Activated naive CD8-positive, alpha-beta T cell treated with anti-CD3 and anti-CD28 coated beads for 36 hours (primary cell): ENCODE data around the gene NUP214. TPM values are rescaled to one million over a fixed set of nuclear protein-coding genes. Genes with fewer than 3 reads are reported as not detected.

ENCODE experiments used
- DNase-seq: peaks from one replicate; pipeline ENCODE4 v3.0.0; 2021
- H3K27ac Mint-ChIP-seq: one replicate; pipeline ENCODE4 v1.8.0; 2022; ENCODE audit warnings: mild to moderate bottlenecking, moderate library complexity, mixed read lengths
- H3K27me3 Mint-ChIP-seq: one replicate; pipeline ENCODE4 v1.8.0; 2022; ENCODE audit warnings: mild to moderate bottlenecking, mixed read lengths
- H3K36me3 Mint-ChIP-seq: one replicate; pipeline ENCODE4 v1.8.0; 2021; ENCODE audit warnings: mild to moderate bottlenecking, mixed read lengths
- H3K4me1 Mint-ChIP-seq: one replicate; pipeline ENCODE4 v1.8.0; 2021; ENCODE audit warnings: mixed read lengths
- H3K4me3 Mint-ChIP-seq: one replicate; pipeline ENCODE4 v1.8.0; 2022; ENCODE audit warnings: mild to moderate bottlenecking, moderate library complexity, mixed read lengths
- H3K9me3 Mint-ChIP-seq: one replicate; pipeline ENCODE4 v1.8.0; 2022; ENCODE audit warnings: mixed read lengths
- total RNA-seq, 2 experiments: library from RNA; stranded (reverse); gene quantifications; one replicate each; pipeline ENCODE4 v1.2.3, GENCODE V29; 2021

Gene NUP214
- total RNA-seq: 10 to 100 TPM; 68.2 to 73.2 TPM

GRCh38 chr9:131125288-131126058 lies at the start of gene NUP214:
Gene NUP214 (plus strand): TSS chr9:131125586. CDS start chr9:131125705, 119 bp downstream.
- Mint-ChIP-seq H3K27ac (peak within 1 kb of the TSS; percentile 96), H3K27me3 (no peaks in the 10 kb centered on the region), H3K9me3 (no peaks in the 10 kb centered on the region)

GRCh38 chr9:131076347-131077195 lies 48.8 kb upstream of the NUP214 start:
- no peak overlapping the region for H3K4me3 Mint-ChIP-seq
- no peaks in the 10 kb centered on the region for H3K27me3 Mint-ChIP-seq
- no peaks in the 10 kb centered on the region for H3K9me3 Mint-ChIP-seq
- no peaks in the 10 kb centered on the region for H3K36me3 Mint-ChIP-seq
- H3K27ac Mint-ChIP-seq: no peak overlapping the region
- no peaks in the 10 kb centered on the region for H3K4me1 Mint-ChIP-seq
- DNase-seq: no peak

More at GRCh38 chr9:131125288-131126058, at the start of gene NUP214:
- Mint-ChIP-seq H3K4me3 (peak within 1 kb of the TSS; percentile 93), H3K4me1 (peaks cover 34% of the 10 kb centered on the region), H3K36me3 (peaks cover 23% of the 10 kb centered on the region)
- peak; percentile 99 for DNase-seq

- no peaks in the 10 kb centered on the region for H3K27me3 Mint-ChIP-seq
- no peak overlapping the region for H3K27ac Mint-ChIP-seq
- H3K4me3 Mint-ChIP-seq: no peak overlapping the region
- no peaks in the 10 kb centered on the region for H3K9me3 Mint-ChIP-seq
- no peak for DNase-seq
- H3K4me1 Mint-ChIP-seq: no peaks in the 10 kb centered on the region
- no peaks in the 10 kb centered on the region for H3K36me3 Mint-ChIP-seq
Measured at GRCh38 chr9:131078427-131079366, 46.7 kb upstream of the NUP214 start.

- Mint-ChIP-seq H3K27ac (no peak overlapping the region), H3K27me3 (no peaks in the 10 kb centered on the region), H3K4me1 (no peaks in the 10 kb centered on the region), H3K36me3 (no peaks in the 10 kb centered on the region), H3K9me3 (no peaks in the 10 kb centered on the region), H3K4me3 (no peak overlapping the region)
- DNase-seq: no peak
Measured at GRCh38 chr9:131080589-131080988, 44.8 kb upstream of the NUP214 start.

- no peak for DNase-seq
- Mint-ChIP-seq H3K9me3 (no peaks in the 10 kb centered on the region), H3K27ac (no peak overlapping the region), H3K27me3 (no peaks in the 10 kb centered on the region), H3K36me3 (no peaks in the 10 kb centered on the region), H3K4me1 (no peaks in the 10 kb centered on the region), H3K4me3 (no peak overlapping the region)
Measured at GRCh38 chr9:131081868-131082267, 43.5 kb upstream of the NUP214 start.

GRCh38 chr9:131082774-131083512 lies 42.4 kb upstream of the NUP214 start:
- Mint-ChIP-seq H3K27ac (no peak overlapping the region), H3K27me3 (no peaks in the 10 kb centered on the region), H3K9me3 (no peaks in the 10 kb centered on the region), H3K4me1 (no peaks in the 10 kb centered on the region), H3K4me3 (no peak overlapping the region), H3K36me3 (no peaks in the 10 kb centered on the region)
- no peak for DNase-seq

- H3K27me3 Mint-ChIP-seq: no peaks in the 10 kb centered on the region
- H3K36me3 Mint-ChIP-seq: no peaks in the 10 kb centered on the region
- H3K4me3 Mint-ChIP-seq: no peak overlapping the region
- no peaks in the 10 kb centered on the region for H3K4me1 Mint-ChIP-seq
- no peaks in the 10 kb centered on the region for H3K9me3 Mint-ChIP-seq
- no peak for DNase-seq
- H3K27ac Mint-ChIP-seq: no peak overlapping the region
Measured at GRCh38 chr9:131084661-131085369, 40.6 kb upstream of the NUP214 start.

- H3K36me3 Mint-ChIP-seq: no peaks in the 10 kb centered on the region
- no peaks in the 10 kb centered on the region for H3K4me1 Mint-ChIP-seq
- H3K27ac Mint-ChIP-seq: no peak overlapping the region
- no peaks in the 10 kb centered on the region for H3K27me3 Mint-ChIP-seq
- no peak for DNase-seq
- no peaks in the 10 kb centered on the region for H3K9me3 Mint-ChIP-seq
- H3K4me3 Mint-ChIP-seq: no peak overlapping the region
Measured at GRCh38 chr9:131085370-131086122, 39.8 kb upstream of the NUP214 start.

- H3K4me1 Mint-ChIP-seq: no peaks in the 10 kb centered on the region
- no peaks in the 10 kb centered on the region for H3K36me3 Mint-ChIP-seq
- H3K4me3 Mint-ChIP-seq: no peak overlapping the region
- no peaks in the 10 kb centered on the region for H3K9me3 Mint-ChIP-seq
- no peak for DNase-seq
- no peak overlapping the region for H3K27ac Mint-ChIP-seq
- no peaks in the 10 kb centered on the region for H3K27me3 Mint-ChIP-seq
Measured at GRCh38 chr9:131087354-131087893, 38.0 kb upstream of the NUP214 start.

GRCh38 chr9:131090025-131090787 lies 35.2 kb upstream of the NUP214 start:
- no peak for DNase-seq
- Mint-ChIP-seq H3K4me3 (no peak overlapping the region), H3K27ac (no peak overlapping the region), H3K36me3 (no peaks in the 10 kb centered on the region), H3K4me1 (no peaks in the 10 kb centered on the region), H3K9me3 (no peaks in the 10 kb centered on the region), H3K27me3 (peaks cover 12% of the 10 kb centered on the region)

- Mint-ChIP-seq H3K27ac (no peak overlapping the region), H3K4me1 (peaks cover 3% of the 10 kb centered on the region), H3K36me3 (no peaks in the 10 kb centered on the region), H3K27me3 (peaks cover 21% of the 10 kb centered on the region), H3K4me3 (no peak overlapping the region), H3K9me3 (no peaks in the 10 kb centered on the region)
- no peak for DNase-seq
Measured at GRCh38 chr9:131091352-131091992, 33.9 kb upstream of the NUP214 start.

- Mint-ChIP-seq H3K27ac (no peak overlapping the region), H3K36me3 (no peaks in the 10 kb centered on the region), H3K9me3 (no peaks in the 10 kb centered on the region), H3K4me1 (peaks cover 3% of the 10 kb centered on the region), H3K27me3 (peaks cover 25% of the 10 kb centered on the region), H3K4me3 (no peak overlapping the region)
- DNase-seq: no peak
Measured at GRCh38 chr9:131092030-131092429, 33.4 kb upstream of the NUP214 start.
